Cardiac fibroblast (primary cell): Measurements from ENCODE around the gene FCER1A.

ENCODE experiments used
- DNase-seq, 2 donors: peaks; one replicate each; pipeline versions ENCODE4 v3.0.0 to v3.0.0-alpha.2; 2010; ENCODE audit warnings: low read depth in 2 of 2
- H3K4me3 ChIP-seq, 2 donors: replicated peaks in 1 of 2; 1 replicate in 1 of 2; 2 replicates in 1 of 2; pipeline ENCODE4 v1.5.1; 2011; ENCODE audit warnings: low read depth in 2 of 2, low read length in 2 of 2, mild to moderate bottlenecking in 2 of 2, moderate library complexity in 1 of 2
- CTCF ChIP-seq: IDR thresholded peaks from one replicate; pipeline ENCODE4 v1.5.1; 2011; ENCODE audit warnings: low read depth, mild to moderate bottlenecking, low read length, inconsistent platforms

The FCER1A gene

GRCh38 chr1:159302095-159302494, at the start of gene FCER1A:
Gene FCER1A, plus strand, starts transcription at chr1:159302336. Its CDS starts 29 bp downstream, at chr1:159302365.
- DNase-seq, result no peak
- TF ChIP-seq CTCF, result no peak
- H3K4me3 ChIP-seq, result no peak within 1 kb of the TSS

GRCh38 chr1:159261311-159261710, 40.8 kb upstream of the FCER1A start:
- no peak for DNase-seq
- H3K4me3 ChIP-seq, result no peak overlapping the region
- TF ChIP-seq CTCF, result no peak

- no peak for TF ChIP-seq CTCF
Measured at GRCh38 chr1:159261721-159262494, 40.2 kb upstream of the FCER1A start.

GRCh38 chr1:159266832-159267231, 35.3 kb upstream of the FCER1A start:
- no peak overlapping the region for H3K4me3 ChIP-seq
- DNase-seq, result peak in 1 of 2 donors; percentile 27
- TF ChIP-seq CTCF, result no peak

More at GRCh38 chr1:159261721-159262494, 40.2 kb upstream of the FCER1A start:
- DNase-seq, result peak in 1 of 2 donors; percentile 23
- no peak overlapping the region for H3K4me3 ChIP-seq

- no peak for TF ChIP-seq CTCF
- no peak for DNase-seq
- no peak overlapping the region for H3K4me3 ChIP-seq
Measured at GRCh38 chr1:159274631-159275030, 27.5 kb upstream of the FCER1A start.

- H3K4me3 ChIP-seq, result no peak overlapping the region
- TF ChIP-seq CTCF, result no peak
- DNase-seq, result no peak
Measured at GRCh38 chr1:159275891-159276290, 26.2 kb upstream of the FCER1A start.
